ENCODE data around the gene NAA50. TPM values are rescaled to one million over a fixed set of nuclear protein-coding genes. Genes with fewer than 3 reads are reported as not detected.

Gene NAA50
- total RNA-seq, 1 experiment from 2014 or later, result 743 TPM

DNA sequence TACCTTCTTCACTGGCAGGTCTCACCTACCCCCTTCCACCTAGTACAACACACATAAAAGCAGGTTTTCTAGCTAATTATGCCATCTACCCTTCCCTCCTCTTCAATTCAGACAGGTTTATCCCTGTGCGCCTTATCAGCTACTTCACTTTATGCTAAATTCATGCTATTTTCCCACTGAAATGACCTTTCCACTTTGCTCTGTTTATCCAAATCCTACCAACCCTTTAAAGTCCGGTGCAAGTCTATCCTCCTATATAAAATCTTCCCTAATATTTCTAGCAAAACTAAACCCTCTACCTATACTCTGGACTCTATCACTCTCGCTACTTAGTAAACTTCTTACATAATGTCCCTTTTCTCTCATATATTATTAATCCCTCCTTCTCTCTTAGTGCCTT lies 55.6 kb downstream of the NAA50 start:
- no peak for DNase-seq (ENCODE audit: low spot score)

DNA sequence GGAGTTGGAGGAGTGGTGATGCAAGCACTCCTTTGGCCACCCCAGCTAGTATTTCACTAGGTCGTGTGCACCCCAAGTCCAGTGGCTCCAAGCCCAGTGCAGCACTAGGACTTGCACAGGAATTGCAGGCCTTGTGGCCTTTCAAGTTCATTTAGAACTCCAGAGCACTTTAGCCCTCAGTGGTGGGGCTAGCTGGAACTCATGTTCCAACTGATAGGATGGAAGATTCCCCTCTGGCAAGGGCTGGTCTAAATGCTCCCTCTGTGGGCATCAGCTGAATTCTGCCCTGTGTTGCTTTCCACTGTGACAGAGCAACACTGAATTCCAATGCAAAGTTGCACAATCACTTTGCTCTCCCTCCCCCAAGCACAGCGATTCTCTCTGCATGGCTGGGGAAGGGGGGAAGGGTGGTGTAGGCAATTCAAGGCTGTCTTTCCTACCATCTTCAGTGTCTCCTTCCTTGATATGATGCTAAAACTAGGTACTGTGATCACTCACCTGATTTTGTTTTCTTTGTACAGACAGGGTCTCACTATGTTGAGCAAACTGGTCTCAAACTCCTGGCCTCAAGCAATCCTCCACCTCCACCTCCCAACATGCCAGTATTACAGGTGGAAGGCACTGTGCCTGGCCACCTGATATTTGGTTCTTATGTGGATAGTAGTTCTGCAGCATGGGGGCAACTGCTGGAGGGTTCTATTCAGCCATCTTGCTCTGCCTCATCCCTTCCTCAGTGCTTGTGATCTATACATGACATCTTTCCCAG lies 59.9 kb downstream of the NAA50 start:
- no peak for DNase-seq (ENCODE audit: low spot score)

DNA sequence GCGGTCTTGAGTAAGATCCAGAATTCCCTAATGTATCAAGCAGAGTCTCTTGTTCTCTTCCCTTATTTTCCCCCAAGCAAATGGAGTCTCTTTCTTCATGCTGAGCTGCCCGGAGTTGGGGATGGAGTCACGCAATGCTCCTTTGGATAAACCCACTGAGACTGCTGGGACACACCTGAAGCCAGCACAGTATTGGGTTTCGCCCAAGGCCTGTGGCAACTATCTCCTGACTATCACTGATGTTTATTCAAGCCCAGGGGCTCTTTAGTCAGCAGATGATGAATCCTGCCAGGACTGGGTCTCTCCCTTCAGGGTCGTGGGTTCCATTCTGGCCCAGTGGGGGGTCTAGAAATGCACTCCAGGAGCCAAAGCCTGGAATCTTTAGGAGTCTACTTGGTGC lies 60.9 kb downstream of the NAA50 start:
- no peak for DNase-seq (ENCODE audit: low spot score)

DNA sequence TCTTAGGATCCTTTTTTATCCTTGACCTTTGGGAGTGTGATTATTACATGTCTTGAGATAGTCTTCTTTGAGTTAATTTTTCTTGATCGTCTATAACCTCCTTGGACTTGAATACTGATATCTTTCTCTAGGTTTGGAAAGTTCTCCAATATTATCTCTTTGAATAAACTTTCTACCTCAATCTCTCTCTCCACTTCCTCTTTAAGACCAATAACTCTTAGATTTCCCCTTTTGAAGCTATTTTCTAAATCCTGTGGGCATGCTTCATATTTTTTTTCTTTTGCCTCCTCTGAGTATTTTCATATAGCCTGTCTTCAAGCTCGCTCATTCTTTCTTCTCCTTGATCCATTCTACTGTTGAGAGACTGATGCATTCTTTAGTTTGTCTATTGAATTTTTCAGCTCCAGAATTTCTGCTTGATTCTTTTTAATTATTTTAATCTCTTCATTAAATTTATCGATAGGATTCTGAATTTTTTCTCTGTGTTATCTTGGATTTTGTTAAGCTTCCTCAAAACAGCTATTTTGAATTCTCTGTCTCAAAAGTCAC lies 61.7 kb downstream of the NAA50 start:
- DNase-seq (ENCODE audit: low spot score), result no peak

DNA sequence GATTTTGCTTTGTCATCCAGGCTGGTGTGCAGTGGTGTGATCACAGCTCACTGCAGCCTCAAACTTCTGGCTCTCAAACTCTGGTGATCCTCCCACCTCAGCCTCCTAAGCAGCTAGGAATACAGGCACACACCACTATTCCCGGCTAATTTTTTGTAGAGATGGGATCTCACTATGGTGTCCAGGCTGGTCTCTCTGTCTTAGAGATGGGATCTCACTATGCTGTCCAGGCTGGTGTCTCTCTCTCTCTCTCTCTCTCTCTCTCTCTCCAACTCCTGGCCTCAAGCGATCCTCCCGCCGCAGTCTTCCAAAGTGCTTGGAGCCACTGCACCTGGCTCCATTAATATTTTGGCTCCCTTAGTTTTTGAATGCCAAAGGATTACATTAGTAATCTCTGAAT lies 67.3 kb downstream of the NAA50 start:
- no peak for DNase-seq (ENCODE audit: low spot score)

DNA sequence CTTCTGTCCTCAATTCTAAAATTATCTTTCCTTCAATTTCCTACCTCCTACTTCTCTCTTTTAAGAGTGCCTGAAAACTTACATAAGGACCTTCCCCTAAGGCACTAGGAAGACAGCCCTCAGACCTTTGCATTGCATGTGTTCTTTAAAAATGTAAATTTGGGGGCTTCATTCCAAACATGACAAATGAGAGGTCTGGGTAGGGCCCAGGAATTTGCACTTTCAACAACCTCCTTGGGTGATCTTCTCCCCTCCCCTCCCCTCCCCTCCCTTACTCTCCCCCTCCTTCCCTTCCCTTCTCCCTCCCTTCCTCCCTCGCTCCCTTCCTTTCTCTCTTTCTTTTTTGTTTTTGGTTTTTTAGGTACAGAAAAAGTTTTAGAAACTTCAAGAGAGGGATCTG lies 68.3 kb downstream of the NAA50 start:
- DNase-seq (ENCODE audit: low spot score), result no peak

DNA sequence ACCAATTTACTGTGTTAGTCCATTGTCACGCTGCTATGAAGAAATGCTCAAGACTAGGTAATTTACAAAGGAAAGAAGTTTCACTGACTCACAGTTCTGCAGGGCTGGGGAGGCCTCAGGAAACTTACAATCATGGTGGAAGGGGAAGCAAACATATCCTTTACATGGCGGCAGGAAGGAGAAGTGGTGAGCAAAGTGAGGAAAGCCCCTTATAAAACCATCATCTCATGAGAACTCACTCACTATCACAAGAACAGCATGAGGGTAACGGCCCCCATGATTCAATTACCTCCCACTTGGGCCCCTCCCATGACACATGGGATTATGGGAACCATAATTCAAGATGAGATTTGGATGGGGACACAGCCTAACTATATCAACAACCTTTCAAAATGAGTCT lies 69.8 kb downstream of the NAA50 start:
- DNase-seq (ENCODE audit: low spot score), result no peak

DNA sequence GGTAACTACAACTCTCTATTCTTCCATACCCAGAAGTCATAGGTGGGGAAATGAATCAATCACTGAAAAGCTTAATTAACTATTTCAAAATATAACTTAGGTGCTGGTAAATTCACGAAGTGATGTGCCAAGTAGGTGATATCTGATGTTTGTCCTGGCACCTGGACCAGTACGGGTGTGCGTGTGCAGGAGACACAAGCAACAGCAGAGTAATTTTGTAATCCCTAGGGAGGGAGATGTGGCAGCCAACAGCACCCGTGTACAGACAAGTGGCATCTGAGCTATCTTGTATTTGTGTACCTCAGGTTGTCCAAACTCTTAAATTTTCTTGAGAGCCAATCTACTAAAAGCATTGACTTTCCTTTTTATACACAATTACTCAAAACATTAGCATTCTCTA lies 72.5 kb downstream of the NAA50 start:
- DNase-seq (ENCODE audit: low spot score), result no peak

DNA sequence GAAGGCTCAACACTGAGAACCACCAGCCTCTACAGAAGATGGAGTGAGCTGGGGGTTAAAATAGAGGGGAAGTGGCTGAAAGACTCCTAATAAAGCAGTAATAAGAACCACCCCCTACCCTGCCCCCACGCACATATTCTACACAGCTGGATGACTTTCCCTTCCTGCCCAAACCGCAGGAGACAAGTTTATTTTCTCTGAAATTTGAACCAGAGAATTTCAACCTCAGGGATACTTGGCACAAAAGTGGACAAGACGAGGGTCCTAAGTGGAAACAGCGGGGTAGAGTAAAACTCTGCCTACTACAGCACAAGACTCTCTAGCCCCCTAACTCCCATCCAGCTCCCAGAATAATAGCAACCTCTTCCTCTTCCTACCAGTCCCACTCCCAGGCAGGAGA lies 78.0 kb downstream of the NAA50 start:
- DNase-seq (ENCODE audit: low spot score), result no peak

Other genes with a start within 250 kb of the NAA50 start
- 6.0 and 11.7 TPM in 2 replicates for gene SPICE1, start 231.1 kb downstream of the NAA50 start, total RNA-seq (2014; rRNA removed; shearing (Covaris generic))
- 4.8 and 5.5 TPM in 2 replicates for gene SIDT1, start 213.7 kb downstream of the NAA50 start, total RNA-seq (2014; rRNA removed; shearing (Covaris generic))
- 8.1 and 10.1 TPM in 2 replicates for gene USF3, start 49.6 kb downstream of the NAA50 start, total RNA-seq (2014; rRNA removed; shearing (Covaris generic))
- gene ATP6V1A, start 786 bp upstream of the NAA50 start, total RNA-seq (2014; rRNA removed; shearing (Covaris generic)), result 43.0 and 43.7 TPM in 2 replicates
- 0.10 and 0.42 TPM in 2 replicates for gene GRAMD1C, start 92.5 kb upstream of the NAA50 start, total RNA-seq (2014; rRNA removed; shearing (Covaris generic))
- gene ZDHHC23, start 201.8 kb upstream of the NAA50 start, total RNA-seq (2014; rRNA removed; shearing (Covaris generic)), result 11.5 and 12.6 TPM in 2 replicates